Transverse colon (tissue), 4 donors: ENCODE measurements around the gene ABHD11. TPM values are rescaled to one million over a fixed set of nuclear protein-coding genes. Genes with fewer than 3 reads are reported as not detected.

ENCODE experiments used
- DNase-seq: peaks from one replicate; pipeline ENCODE4 v3.0.0-alpha.2; 2019
- H3K27ac ChIP-seq, 4 donors: fragments of 200-600 bp; sonication (generic); 2 replicates each; pipeline ENCODE4 v1.5.1; 2016 to 2018; ENCODE audit warnings: inconsistent platforms in 4 of 4
- H3K27me3 ChIP-seq: fragments of 200-600 bp; sonication (generic); 2 replicates; pipeline ENCODE4 v1.5.1; 2017; ENCODE audit warnings: inconsistent platforms
- H3K36me3 ChIP-seq, 4 donors: fragments of 200-600 bp; sonication (generic); 2 replicates each; pipeline ENCODE4 v1.5.1; 2017 to 2019; ENCODE audit warnings: inconsistent platforms in 4 of 4
- H3K4me1 ChIP-seq, 4 donors: fragments of 200-600 bp; sonication (generic); 2 replicates each; pipeline ENCODE4 v1.5.1; 2017 to 2020; ENCODE audit warnings: inconsistent platforms in 4 of 4
- H3K4me3 ChIP-seq, 4 donors: fragments of 200-600 bp; sonication (generic); 1 replicate in 1 of 4; 2 replicates in 3 of 4; pipeline versions ENCODE4 v1.5.1 to v1.6.1; 2017 to 2019; ENCODE audit warnings: inconsistent platforms in 4 of 4
- H3K9me3 ChIP-seq, 2 donors: fragments of 200-600 bp; sonication (generic); 2 replicates each; pipeline ENCODE4 v1.5.1; 2017 to 2019; ENCODE audit warnings: inconsistent platforms in 2 of 2
- EP300 ChIP-seq: sonication (generic); formaldehyde crosslinking; IDR thresholded peaks from one replicate; pipeline ENCODE4 v1.6.1; 2017; ENCODE audit warnings: antibody characterized with exemption, low read depth
- POLR2A ChIP-seq: fragments of 450-650 bp; IDR thresholded peaks from one replicate; pipeline ENCODE4 v1.6.1; 2016; ENCODE audit warnings: antibody characterized with exemption, mild to moderate bottlenecking, moderate library complexity
- POLR2AphosphoS5 ChIP-seq, 3 donors: sonication (generic); formaldehyde crosslinking; IDR thresholded peaks; one replicate each; pipeline ENCODE4 v1.6.1; 2016; ENCODE audit warnings: antibody characterized with exemption in 3 of 3
- WGBS, 2 donors: methylation state at CpG; one replicate each; pipeline ENCODE4 v1.1.5; 2018; ENCODE audit warnings: low coverage in 1 of 2; 5-methylcytosine and 5-hydroxymethylcytosine counted together
- in situ Hi-C, 4 donors: fragments of 200-750 bp; cut with MboI; loops; one replicate each; pipeline versions ENCODE4 v1.15.0 to v1.15.1; 2017; ENCODE audit warnings: low sequenced_read_pairs in 3 of 4, low pct_ligation_motif_present in 1 of 4, low pct_unique_long_range_greater_than_20kb in 1 of 4
- intact Hi-C: fragments of 100-400 bp; cut with DNase I; formaldehyde crosslinking; loops from one replicate; pipeline ENCODE4 v1.15.1; 2023; ENCODE audit warnings: low total_unique reads
- total RNA-seq, 4 donors: library from RNA; depleted of rRNA; stranded (reverse); fragments of >200 nt; gene quantifications; one replicate each; pipeline ENCODE4 v1.1.0, GENCODE V29; 2016
- TF ChIP-seq, protein P1 (sequence below), 5 experiments: fragments of 200-600 bp in 3 of 5; fragments of 450-650 bp in 2 of 5; sonication (generic) in 3 of 5; IDR thresholded peaks; 1 replicate in 2 of 5; 2 replicates in 3 of 5; pipeline ENCODE4 v1.5.1; 2016 to 2017; ENCODE audit warnings: antibody characterized with exemption in 5 of 5, inconsistent platforms in 3 of 5, mild to moderate bottlenecking in 2 of 5, moderate library complexity in 1 of 5

ABHD11 gene
- total RNA-seq, 4 donors from 2014 or later, result 108 to 177 (median 117) TPM

DNA sequence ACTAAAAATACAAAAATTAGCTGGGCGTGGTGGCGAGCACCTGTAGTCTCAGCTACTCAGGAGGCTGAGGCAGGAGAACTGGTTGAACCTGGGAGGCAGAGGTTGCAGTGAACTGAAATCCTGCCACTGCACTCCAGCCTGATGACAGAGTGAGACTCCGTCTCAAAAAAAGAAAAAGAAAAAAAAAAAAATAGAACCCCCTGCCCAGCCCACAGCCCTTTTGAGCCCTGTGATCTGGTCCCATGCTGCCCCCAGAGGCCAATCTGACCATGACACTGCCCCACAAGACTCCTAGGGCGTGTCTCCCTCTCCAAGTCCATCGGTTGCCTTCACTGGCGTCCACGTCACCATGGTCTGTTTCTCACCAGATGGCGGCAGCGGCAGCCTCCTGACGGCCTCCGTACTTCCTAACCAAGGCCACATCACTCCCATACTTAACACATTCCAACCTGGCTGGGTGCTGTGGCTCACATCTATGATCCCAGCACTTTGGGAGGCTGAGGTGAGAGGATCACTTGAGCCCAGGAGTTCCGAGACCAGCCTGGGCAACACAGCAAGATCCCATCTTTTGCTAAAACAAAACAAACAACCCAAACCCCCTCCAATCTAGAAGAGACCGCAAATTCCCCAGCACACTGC is 37.1 kb downstream of the ABHD11 start:
- TF ChIP-seq, protein P1, sequence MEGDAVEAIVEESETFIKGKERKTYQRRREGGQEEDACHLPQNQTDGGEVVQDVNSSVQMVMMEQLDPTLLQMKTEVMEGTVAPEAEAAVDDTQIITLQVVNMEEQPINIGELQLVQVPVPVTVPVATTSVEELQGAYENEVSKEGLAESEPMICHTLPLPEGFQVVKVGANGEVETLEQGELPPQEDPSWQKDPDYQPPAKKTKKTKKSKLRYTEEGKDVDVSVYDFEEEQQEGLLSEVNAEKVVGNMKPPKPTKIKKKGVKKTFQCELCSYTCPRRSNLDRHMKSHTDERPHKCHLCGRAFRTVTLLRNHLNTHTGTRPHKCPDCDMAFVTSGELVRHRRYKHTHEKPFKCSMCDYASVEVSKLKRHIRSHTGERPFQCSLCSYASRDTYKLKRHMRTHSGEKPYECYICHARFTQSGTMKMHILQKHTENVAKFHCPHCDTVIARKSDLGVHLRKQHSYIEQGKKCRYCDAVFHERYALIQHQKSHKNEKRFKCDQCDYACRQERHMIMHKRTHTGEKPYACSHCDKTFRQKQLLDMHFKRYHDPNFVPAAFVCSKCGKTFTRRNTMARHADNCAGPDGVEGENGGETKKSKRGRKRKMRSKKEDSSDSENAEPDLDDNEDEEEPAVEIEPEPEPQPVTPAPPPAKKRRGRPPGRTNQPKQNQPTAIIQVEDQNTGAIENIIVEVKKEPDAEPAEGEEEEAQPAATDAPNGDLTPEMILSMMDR (IDR thresholded peaks at IDR 0.05), result peak; percentile 51 to 72 (median 61)
- no peak for TF ChIP-seq EP300
- no peak for TF ChIP-seq POLR2A
- no peak for TF ChIP-seq POLR2AphosphoS5 (IDR thresholded peaks at IDR 0.05)
- H3K9me3 ChIP-seq, result no peaks in the 10 kb centered on the region
- H3K4me3 ChIP-seq, result no peak overlapping the region
- no peak overlapping the region for H3K27ac ChIP-seq
- in situ Hi-C loops, result no loop called here
- H3K4me1 ChIP-seq, result peaks cover 7 to 20% (median 16%) of the 10 kb centered on the region in 4 donors
- WGBS, 2 donors, result 72 to 100% methylated on average over 2 to 13 of the region's 13 CpGs
- intact Hi-C loops, result no loop called here
- peaks cover 0 to 7% (median under 1%) of the 10 kb centered on the region in 4 donors for H3K36me3 ChIP-seq
- DNase-seq, result peak; percentile 62
- H3K27me3 ChIP-seq, result no peaks in the 10 kb centered on the region

DNA sequence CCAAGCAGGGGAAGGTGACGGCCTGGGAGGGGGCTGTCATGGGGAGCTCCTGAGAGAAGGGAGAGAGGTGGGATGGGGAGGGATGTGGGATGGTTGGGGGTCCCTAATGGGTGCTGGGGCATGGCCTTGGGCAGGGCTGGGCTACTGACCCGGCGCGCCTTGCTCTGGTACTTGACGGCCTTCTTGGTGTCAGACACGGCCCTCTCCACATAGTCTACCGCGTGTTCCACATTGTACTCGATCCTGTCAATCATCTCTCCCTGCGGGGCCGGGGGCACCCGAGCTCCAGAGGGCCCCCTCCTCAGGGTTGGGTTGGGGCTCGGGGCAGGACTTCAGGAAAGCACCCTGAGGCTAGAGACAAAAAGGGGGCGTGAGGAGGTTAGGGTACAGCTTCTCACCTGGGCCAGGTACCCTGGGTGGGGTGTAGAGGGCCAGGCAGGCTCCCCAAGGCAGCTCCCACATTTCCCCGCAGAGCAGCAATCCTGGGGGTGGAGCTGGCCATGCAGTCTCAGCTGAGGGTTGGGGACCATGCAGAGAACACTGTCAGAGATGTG is 37.9 kb downstream of the ABHD11 start:
- H3K36me3 ChIP-seq, result peaks cover 0 to 10% (median 4%) of the 10 kb centered on the region in 4 donors
- H3K27ac ChIP-seq, result no peak overlapping the region
- in situ Hi-C loops, result no loop called here
- intact Hi-C loops, result no loop called here
- H3K9me3 ChIP-seq, result no peaks in the 10 kb centered on the region
- H3K27me3 ChIP-seq, result no peaks in the 10 kb centered on the region
- H3K4me1 ChIP-seq, result peaks cover 7 to 20% (median 16%) of the 10 kb centered on the region in 4 donors
- no peak for TF ChIP-seq POLR2AphosphoS5 (IDR thresholded peaks at IDR 0.05)
- TF ChIP-seq EP300, result no peak
- TF ChIP-seq POLR2A, result no peak
- TF ChIP-seq, protein P1 (IDR thresholded peaks at IDR 0.05), result no peak
- 92% methylated on average over 15 of the region's 15 CpGs; no CpG with 5 or more reads in 1 of the 2 donors for WGBS, 2 donors
- no peak for DNase-seq
- H3K4me3 ChIP-seq, result no peak overlapping the region

DNA sequence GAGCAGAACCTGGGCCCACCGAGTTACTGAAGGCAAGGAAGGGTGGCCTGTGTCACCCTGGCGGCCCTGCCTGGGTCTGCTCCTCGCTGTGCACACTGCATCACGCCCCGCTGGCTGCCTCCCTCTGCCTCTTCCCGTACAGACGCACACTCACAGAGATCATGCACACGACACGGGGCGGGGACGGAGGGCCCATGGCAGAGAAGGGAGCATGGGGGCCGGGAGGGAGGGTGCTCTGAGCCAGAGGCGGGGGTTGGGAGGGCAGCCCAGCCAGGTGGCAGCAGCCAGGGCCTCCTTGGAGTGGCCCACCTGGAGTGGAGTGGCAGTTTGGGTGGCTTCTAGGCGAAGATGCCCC is 38.6 kb downstream of the ABHD11 start:
- H3K4me1 ChIP-seq, result peaks cover 7 to 17% (median 14%) of the 10 kb centered on the region in 4 donors
- no peak overlapping the region for H3K27ac ChIP-seq
- TF ChIP-seq, protein P1 (IDR thresholded peaks at IDR 0.05), result no peak
- TF ChIP-seq EP300 (no peak), POLR2AphosphoS5 (IDR thresholded peaks at IDR 0.05) (no peak), POLR2A (no peak)
- H3K9me3 ChIP-seq, result no peaks in the 10 kb centered on the region
- peaks cover 0 to 11% (median 4%) of the 10 kb centered on the region in 4 donors for H3K36me3 ChIP-seq
- H3K4me3 ChIP-seq, result no peak overlapping the region
- DNase-seq, result no peak
- WGBS, 2 donors, result 82% methylated on average over 14 of the region's 14 CpGs; no CpG with 5 or more reads in 1 of the 2 donors
- H3K27me3 ChIP-seq, result no peaks in the 10 kb centered on the region
- in situ Hi-C loops, result no loop called here
- intact Hi-C loops, result no loop called here

DNA sequence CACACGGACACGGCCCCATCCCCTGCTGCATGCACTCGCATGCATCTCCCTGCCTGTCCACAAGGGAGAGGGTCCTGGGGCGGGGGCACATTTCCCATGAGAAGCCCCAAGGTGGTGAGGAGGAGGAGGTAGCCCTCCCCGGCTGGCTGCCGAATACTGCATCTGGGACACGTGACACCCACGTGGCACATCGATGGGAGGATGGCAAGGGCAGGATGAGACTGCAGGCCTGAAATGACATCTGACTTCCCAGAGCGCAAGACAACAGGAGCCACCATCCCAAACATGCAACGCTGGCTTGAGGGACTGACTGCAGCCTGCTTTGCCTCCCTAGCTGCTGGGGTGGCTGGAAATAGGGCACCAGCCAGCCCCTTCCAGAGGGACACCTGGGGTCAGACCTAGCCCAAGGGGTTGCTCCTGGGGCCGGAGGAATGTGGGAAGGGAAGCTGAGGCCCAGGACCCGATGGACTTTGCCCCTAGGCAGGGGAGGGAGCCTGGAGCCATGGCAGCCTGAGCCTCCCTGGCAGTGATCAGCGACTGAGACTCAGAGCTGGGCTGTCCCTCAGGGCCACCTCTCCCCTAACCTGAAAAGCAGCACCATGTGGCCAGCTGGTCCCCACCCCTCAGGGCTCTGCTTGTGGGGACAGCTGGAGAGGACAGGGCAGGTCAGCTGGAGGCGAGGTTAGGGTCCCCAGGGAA is 39.1 kb downstream of the ABHD11 start:
- H3K4me1 ChIP-seq, result peaks cover 5 to 12% (median 9%) of the 10 kb centered on the region in 4 donors
- TF ChIP-seq, protein P1 (IDR thresholded peaks at IDR 0.05), result no peak
- no peak for TF ChIP-seq EP300
- no peak for TF ChIP-seq POLR2AphosphoS5 (IDR thresholded peaks at IDR 0.05)
- TF ChIP-seq POLR2A, result no peak
- DNase-seq, result no peak
- no peaks in the 10 kb centered on the region for H3K27me3 ChIP-seq
- H3K4me3 ChIP-seq, result no peak overlapping the region
- intact Hi-C loops, result no loop called here
- H3K9me3 ChIP-seq, result no peaks in the 10 kb centered on the region
- H3K36me3 ChIP-seq, result peaks cover 0 to 14% (median 6%) of the 10 kb centered on the region in 4 donors
- no peak overlapping the region for H3K27ac ChIP-seq
- in situ Hi-C loops, result no loop called here
- WGBS, 2 donors, result 79% methylated on average over 15 of the region's 15 CpGs; no CpG with 5 or more reads in 1 of the 2 donors
